NCI-H146 (cell line): ENCODE results near the gene KRTAP4-2.
"Not testable (repeated sequence)": the region's sequence is repeated elsewhere in the genome, so short reads cannot be mapped to it uniquely, and the experiment has no call there.

Experiments used
- DNase-seq: peaks from one replicate; lab custom pipeline; 2025; lab: John Stamatoyannopoulos, UW

KRTAP4-2 gene

DNA sequence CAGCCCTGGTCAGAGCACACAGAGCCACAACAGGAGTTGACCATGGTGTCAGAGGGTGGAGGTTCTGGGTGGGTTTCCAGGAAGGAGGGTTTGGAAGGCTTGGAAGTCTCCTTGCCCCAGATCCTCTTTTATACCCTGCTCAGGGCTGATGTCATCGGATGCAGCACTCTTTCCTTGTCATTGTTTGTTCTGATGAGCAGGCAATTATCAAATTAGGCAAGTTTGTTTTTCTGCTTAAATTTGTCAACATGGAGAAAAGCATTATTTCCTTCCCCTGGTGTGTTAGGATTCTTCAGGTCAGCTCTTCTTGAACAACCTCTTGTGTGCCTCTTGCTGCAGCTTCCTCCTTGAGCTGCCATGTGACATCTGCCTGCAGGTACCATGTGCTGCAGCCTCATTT is 17.4 kb downstream of the KRTAP4-2 start, which contains the start of gene KRTAP4-4:
Gene KRTAP4-4, minus strand, starts transcription at position 101 of the 400 bp plus-strand sequence. Its CDS starts 57 bp downstream, at position 44.
- no peak for DNase-seq

DNA sequence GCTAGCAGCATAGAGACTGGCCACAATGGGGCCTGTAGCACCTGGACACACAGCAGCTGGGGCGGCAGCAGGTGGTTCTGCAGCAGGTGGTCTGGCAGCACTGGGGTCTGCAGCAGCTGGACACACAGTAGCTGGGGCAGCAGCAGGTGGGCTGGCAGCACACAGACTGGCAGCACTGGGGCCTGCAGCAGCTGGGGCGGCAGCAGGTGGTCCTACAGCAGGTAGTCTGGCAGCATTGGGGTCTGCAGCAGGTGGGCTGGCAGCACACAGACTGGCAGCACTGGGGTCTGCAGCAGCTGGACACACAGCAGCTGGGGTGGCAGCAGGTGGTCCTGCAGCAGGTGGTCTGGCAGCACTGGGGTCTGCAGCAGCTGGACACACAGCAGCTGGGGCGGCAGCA is 17.8 kb downstream of the KRTAP4-2 start:
- not testable (repeated sequence) for DNase-seq

DNA sequence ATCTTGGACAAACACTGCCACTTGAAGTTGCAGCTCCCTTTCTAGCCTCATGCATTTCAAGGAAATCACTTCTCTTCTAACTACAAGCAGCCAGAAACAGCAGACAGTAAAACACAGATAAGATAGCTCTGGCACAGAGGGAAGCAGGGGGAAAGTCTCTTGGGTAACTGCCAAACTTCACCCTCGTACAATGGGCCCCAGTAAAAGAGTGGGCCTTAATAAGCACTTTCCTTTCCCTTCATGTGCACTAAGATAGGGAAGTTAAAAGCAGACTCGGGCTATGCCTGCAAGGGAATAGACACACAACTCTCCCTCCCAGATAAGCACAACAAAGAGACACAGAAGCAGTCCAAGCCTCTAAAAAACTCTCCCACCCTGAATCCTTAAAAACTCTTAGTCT is 24.2 kb downstream of the KRTAP4-2 start:
- no peak for DNase-seq

DNA sequence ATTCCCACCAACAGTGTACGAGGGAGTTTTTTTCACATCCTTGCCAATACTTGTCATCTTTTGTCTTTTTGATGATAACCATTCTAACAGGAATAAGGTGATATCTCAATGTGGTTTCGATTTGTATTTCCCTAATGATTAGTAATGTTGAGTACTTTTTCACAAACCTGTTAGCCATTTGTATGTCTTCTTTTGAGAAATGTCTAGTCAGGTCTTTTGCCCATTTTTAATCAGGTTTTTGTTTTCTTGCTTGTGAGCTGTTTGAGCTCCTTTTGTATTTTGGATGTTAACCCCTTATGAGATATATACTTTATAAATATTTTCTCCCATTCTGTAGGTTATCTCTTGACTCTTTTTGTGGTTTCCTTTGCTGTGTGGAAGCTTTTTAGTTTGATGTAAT is 26.5 kb downstream of the KRTAP4-2 start:
- DNase-seq = no peak

DNA sequence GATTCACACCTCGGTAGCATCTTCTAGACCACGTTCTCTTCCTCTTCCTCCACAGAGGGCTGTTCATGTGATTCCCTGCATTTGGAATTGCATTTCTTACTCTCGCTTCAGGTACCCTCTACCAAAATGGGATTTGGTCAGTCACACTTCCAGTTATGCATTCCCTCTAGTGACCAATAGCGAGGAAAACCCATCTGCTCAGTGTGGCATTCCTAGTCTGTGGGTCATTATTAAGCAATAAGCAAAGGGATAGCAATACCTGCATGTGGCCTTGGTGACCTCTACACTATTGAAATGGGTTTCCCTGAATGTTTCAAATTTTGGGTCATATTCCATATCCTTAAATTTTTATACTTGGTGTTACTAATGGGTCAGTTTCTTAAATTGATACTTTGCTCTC is 28.0 kb downstream of the KRTAP4-2 start:
- no peak for DNase-seq

DNA sequence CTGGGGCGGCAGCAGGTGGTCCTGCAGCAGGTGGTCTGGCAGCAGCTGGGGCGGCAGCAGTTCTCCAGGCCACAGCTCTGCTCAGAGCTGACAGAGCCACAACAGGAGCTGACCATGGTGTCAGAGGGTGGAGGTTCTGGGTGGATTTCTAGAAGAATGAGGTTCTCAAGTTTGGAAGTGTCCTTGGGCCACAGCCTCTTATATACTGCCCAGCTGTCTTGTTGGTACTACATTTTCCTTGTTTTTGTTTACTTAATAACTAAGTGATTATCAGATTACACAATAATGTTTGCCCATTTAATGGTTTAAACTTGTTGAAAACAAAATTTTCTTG is 28.4 kb downstream of the KRTAP4-2 start, which contains the start of gene KRTAP4-5:
Gene KRTAP4-5, minus strand, starts transcription at position 174 of the 334 bp plus-strand sequence. Its CDS starts 58 bp downstream, at position 116.
- DNase-seq = no peak

DNA sequence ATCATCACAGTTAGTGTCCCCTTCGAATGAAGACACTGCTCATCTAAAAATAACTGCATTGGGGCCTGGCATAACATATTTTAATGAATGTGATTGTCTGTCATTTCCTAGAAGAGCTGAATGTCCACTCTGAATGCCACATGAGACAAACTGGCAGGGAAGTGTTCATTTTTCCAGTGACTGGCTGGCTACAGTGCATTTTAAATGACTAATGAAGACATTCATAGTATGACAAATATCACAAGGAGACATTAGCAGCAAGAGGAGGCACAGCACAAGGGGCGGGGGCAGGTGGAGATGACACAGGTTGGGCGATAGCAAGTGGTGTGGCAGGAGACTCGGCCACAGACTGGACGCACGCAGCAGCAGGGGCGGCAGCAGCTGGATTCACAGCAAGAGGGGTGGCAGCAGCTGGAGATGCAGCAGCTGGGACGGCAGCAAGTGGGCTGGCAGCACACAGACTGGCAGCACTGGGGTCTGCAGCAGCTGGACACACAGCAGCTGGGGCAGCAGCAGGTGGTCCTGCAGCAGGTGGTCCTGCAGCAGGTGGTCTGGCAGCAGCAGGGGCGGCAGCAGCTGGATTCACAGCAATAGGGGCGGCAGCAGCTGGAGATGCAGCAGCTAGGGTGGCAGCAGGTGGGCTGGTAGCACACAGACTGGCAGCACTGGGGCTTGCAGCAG is 28.9 kb downstream of the KRTAP4-2 start:
- DNase-seq = not testable (repeated sequence)

DNA sequence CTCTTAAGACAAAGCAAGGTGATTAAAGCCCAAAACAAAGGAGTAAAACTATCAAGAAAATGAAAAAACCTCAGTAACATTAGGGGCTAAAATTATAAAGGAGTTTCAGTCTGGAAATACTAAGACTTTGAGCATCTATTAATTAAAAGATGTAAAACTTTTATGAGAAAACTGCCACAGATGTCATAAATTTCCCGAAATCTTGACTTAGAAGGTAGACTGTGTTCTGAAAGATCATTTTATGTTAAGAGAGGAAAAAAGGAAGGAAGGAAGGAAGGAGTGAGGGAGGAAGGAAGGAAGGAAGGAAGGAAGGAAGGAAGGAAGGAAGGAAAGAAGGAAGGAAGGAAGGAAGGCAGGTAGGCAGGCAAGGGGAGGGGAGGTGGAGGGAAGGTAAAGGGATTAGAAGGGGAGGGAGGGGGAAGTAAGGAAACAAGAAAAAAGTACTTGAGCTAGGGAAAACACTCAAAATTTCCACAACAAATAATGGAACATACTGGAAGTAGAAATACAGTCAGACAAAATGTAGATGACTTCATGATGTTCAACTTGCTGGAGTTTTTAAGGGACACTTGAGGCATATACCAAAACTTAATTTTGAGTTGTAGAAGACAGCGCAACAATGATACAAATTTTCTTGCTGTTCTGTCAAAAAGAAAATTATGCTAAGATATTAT is 30.4 kb downstream of the KRTAP4-2 start:
- DNase-seq = no peak

DNA sequence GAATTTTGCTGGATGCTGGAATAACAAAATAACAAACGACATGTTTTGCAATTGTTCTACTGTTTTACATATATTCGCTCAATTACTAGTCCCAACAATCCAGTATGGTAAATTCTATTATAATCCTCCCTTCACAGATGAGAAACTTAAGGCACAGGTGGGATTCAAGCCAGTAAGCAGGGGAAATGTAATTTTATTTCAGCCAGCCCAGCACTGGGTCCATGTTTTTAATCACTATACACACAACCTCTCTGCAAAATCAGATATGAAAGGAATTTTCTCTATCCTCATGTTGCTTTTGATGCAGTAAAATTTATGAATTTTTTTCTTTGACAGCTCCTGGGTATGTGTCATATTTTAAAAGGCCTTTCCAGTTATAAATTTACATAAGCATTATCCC is 32.8 kb downstream of the KRTAP4-2 start:
- DNase-seq = no peak

DNA sequence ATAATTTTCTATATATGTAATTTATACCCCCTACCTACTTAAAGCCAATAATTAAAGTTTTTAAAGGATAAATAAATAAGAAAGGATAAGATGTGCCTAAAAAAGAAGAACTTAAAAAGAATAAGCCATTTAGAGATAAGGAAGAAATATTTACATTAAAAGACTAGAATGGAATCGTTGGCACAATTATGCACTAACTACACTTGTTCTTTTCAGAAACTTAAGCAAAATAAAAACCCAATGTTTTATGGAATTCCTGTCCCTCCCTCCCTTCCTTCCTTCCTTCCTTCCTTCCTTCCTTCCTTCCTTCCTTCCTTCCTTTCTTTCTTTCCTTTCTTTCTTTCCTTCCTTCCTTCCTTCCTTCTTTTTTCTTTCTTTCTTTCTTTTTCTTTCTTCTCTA is 33.2 kb downstream of the KRTAP4-2 start:
- DNase-seq = no peak

DNA sequence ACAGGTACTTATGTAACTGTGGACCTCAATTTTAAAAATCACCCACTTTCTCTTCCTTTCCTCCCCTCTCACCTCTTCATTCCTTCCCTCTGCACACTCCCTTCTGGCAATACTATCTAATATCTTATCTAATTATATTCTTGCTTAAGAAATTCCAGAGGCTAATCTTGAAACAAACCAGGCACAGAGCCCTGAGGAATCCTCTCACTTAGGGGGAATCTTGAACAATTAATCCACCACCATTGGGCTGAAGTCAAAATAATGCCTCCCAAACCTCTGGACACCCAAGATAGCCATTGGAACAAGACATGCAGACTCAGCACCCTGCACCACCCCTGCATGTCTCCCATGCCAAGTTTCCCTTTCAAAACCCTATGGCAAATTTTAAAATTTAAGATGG is 36.7 kb downstream of the KRTAP4-2 start:
- no peak for DNase-seq

DNA sequence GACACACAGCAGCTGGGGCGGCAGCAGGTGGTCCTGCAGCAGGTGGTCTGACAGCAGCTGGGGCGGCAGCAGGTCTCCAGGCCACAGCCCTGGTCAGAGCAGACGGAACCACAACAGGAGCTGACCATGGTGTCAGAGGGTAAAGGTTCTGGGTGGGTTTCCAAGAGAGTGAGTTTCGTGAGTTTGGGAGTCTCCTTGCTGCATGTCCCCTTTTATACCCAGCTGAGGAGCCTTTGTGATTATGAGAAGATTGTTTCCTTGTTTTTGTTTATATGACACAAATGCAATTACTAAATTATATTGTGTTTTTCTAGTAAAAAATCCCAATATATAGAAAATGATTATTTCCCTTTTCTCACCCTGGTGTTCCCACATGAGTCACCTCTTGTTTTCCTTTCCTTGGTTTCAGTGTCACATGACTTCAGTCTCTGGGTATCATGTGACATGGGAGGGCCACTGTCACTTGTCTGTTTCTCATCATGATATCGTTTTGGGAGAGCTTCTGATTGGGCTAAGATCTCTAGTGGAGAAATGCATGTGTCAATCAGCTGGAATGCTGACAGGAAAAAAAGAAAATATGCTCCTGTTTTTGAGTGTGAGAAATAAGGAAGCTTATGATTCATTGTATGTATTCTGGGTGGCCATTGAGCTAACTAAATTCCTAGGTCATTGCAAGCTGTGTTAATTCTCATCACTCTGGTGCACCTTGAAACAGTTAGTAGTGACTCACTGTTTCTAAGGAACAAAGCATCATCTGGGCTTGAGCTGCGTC is 37.5 kb downstream of the KRTAP4-2 start, which contains the start of gene KRTAP4-6:
Gene KRTAP4-6, minus strand, starts transcription at position 185 of the 772 bp plus-strand sequence. Its CDS starts 57 bp downstream, at position 128.
- no peak for DNase-seq

DNA sequence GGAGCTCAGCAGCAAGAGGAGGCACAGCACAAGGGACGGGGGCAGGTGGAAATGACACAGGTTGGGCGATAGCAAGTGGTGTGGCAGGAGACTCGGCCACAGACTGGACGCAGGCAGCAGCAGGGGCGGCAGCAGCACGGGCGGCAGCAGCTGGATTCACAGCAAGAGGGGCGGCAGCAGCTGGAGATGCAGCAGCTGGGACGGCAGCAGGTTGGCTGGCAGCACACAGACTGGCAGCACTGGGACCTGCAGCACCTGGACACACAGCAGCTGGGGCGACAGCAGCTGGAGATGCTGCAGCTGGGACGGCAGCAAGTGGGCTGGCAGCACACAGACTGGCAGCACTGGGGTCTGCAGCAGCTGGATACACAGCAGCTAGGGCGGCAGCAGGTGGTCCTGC is 38.2 kb downstream of the KRTAP4-2 start:
- DNase-seq = not testable (repeated sequence)

DNA sequence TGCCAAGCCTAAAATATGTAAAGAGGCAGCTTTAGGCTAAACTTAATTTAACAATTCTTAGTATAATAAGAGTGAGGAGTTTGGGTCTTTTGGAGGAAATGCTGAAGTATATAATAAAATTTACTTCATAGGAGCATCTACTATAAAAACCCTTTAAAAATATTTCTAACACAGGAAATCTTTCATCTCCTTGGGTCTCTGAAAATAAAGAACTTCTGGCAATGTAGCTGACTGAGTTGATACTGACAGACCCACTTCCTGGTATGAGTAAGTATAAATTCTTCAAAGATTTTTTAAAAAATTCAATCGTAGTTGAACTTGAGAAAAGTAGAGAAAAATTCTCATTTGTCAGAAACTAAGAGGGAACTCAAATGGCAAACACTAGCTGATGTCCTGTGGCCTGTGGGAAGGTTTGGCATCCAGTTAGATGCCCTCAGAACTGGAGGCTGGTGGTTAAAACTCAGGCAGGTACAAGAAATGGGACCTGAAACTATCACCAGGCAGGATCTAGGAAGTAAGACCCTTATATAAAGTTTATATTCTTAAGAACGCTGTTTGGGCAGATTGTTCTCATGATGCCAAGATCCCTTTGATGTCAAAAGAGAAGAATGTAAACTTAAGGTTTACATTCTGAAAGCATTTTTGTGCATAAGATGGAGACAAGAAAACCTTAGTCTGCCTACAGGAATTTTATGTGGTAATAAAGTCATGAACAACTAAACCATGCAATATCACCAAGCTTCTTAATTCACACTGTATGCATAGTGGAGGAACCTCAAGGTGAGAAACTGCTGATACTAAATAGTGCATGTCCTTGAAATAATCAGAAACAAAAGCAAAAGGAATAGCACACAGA is 43.9 kb downstream of the KRTAP4-2 start:
- no peak for DNase-seq

DNA sequence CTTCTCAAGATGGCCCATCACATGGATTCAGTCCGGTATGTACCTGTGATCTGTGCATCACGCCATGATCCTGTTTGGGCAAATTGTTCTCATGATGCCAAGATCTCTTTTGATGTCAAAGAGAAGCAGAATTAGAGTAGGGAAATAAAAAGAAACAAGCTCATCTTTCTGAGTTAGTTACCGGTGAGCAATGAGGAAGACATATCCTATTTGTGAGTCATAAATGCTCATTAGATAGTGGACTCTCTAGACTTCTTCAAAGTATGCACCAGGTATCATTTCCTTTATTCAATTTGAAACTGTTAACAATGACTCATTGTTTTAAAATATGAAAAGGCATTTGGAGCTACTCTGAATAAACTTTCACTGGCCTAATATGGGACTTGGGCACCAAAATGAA is 46.0 kb downstream of the KRTAP4-2 start:
- DNase-seq = no peak
